GM12874 (cell line): ENCODE measurements around the gene KBTBD4.

ENCODE experiments used
- CTCF ChIP-seq: IDR thresholded peaks from 2 replicates; pipeline ENCODE4 v1.5.1; 2011; ENCODE audit warnings: low read depth, mild to moderate bottlenecking, control low read depth, low read length, moderate library complexity; ENCODE audit not compliant: insufficient read depth

The KBTBD4 gene

GRCh38 chr11:47611348-47611794, 32.6 kb upstream of the KBTBD4 start:
- TF ChIP-seq CTCF = no peak

GRCh38 chr11:47609675-47610074, 30.9 kb upstream of the KBTBD4 start:
- no peak for TF ChIP-seq CTCF

- no peak for TF ChIP-seq CTCF
These were observed 28.6 kb upstream of the KBTBD4 start for GRCh38 chr11:47607380-47607779.

GRCh38 chr11:47606731-47607130, 28.0 kb upstream of the KBTBD4 start:
- no peak for TF ChIP-seq CTCF

GRCh38 chr11:47605921-47606320, 27.2 kb upstream of the KBTBD4 start:
- TF ChIP-seq CTCF = no peak

- no peak for TF ChIP-seq CTCF
These were observed 24.5 kb upstream of the KBTBD4 start for GRCh38 chr11:47603295-47603694.

GRCh38 chr11:47599902-47600301, 21.1 kb upstream of the KBTBD4 start:
- TF ChIP-seq CTCF = no peak

- no peak for TF ChIP-seq CTCF
These were observed 17.2 kb upstream of the KBTBD4 start for GRCh38 chr11:47595967-47596366.
